ENCODE data around the gene STMND1. TPM values are rescaled to one million over a fixed set of nuclear protein-coding genes. Genes with fewer than 3 reads are reported as not detected.

Gene STMND1
- total RNA-seq, 1 donor = not detected

DNA sequence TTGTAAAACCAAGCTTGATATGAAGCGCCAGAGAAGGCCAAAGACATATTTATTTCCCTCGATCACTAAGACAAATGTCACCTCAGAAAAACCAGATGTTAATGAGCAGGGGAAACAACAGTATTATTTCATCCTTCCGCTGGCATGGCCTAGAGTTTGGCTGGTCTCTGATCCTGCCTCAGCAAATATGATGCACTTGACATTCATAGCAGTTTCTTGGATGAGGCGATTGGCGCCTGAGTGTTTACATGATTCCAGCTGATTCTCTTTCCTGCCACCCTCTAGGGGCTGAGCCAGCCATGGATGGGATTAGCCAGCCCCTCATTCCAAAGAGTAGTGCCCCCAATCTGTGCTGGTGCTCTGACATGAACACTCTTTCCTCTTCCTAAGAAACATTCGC lies 67.9 kb downstream of the STMND1 start:
- Histone ChIP-seq H4K20me1 (ENCODE audit: insufficient read depth, low read length) (no peaks in the 10 kb centered on the region), H3K9me3 (ENCODE audit: low read depth, low read length) (no peaks in the 10 kb centered on the region), H3K4me3 (ENCODE audit: insufficient read depth, low read length) (no peak overlapping the region), H3K27me3 (ENCODE audit: insufficient read depth, low read length) (no peaks in the 10 kb centered on the region), H3K4me2 (ENCODE audit: insufficient read depth, low read length) (no peak overlapping the region), H3K36me3 (ENCODE audit: insufficient read depth, low read length) (no peaks in the 10 kb centered on the region), H3K27ac (ENCODE audit: low read depth, low read length) (no peak overlapping the region), H3K4me1 (ENCODE audit: insufficient read depth, low read length) (peaks cover 4% of the 10 kb centered on the region), H3K79me2 (ENCODE audit: insufficient read depth, low read length) (no peaks in the 10 kb centered on the region), H2AFZ (ENCODE audit: low read length) (no peak overlapping the region)
- DNase-seq (ENCODE audit: insufficient read length, low spot score, missing footprints) = no peak
- TF ChIP-seq, protein P1, sequence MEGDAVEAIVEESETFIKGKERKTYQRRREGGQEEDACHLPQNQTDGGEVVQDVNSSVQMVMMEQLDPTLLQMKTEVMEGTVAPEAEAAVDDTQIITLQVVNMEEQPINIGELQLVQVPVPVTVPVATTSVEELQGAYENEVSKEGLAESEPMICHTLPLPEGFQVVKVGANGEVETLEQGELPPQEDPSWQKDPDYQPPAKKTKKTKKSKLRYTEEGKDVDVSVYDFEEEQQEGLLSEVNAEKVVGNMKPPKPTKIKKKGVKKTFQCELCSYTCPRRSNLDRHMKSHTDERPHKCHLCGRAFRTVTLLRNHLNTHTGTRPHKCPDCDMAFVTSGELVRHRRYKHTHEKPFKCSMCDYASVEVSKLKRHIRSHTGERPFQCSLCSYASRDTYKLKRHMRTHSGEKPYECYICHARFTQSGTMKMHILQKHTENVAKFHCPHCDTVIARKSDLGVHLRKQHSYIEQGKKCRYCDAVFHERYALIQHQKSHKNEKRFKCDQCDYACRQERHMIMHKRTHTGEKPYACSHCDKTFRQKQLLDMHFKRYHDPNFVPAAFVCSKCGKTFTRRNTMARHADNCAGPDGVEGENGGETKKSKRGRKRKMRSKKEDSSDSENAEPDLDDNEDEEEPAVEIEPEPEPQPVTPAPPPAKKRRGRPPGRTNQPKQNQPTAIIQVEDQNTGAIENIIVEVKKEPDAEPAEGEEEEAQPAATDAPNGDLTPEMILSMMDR (IDR thresholded peaks at IDR 0.05; ENCODE audit: extremely low read depth, low read depth, low read length) = no peak

DNA sequence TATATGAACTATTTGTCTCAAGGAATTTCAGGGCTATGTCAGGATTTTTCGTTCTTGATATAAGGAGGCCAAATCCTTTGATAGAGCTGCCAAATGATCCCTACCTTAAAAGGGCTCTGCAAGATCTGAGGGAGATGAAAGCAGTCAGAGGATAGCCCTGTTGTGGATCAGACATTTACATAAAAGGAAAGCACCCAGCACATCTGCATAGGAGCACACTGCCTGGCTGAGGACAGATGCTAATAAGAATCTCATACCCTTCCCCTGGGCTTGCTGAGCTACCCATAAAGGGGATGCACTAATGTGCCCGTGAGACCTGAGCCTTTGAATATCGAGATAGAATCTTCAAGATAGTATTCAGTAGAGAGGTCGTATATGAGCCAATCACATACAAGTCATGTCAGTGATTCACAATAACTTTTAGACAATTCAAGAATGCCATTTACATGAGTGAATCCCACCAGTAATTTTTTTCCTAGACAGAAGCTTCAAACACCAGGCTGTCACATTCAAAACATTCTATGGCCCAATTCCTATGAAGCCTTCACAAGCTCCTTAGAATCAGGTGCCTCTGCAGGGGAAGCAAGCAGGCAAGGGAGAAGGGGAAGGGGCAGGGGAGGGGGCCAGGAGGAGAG lies 71.1 kb downstream of the STMND1 start:
- Histone ChIP-seq H3K79me2 (ENCODE audit: insufficient read depth, low read length) (no peaks in the 10 kb centered on the region), H3K9me3 (ENCODE audit: low read depth, low read length) (no peaks in the 10 kb centered on the region), H4K20me1 (ENCODE audit: insufficient read depth, low read length) (no peaks in the 10 kb centered on the region), H3K4me3 (ENCODE audit: insufficient read depth, low read length) (no peak overlapping the region), H3K4me2 (ENCODE audit: insufficient read depth, low read length) (no peak overlapping the region), H3K36me3 (ENCODE audit: insufficient read depth, low read length) (no peaks in the 10 kb centered on the region), H3K4me1 (ENCODE audit: insufficient read depth, low read length) (no peaks in the 10 kb centered on the region), H3K27me3 (ENCODE audit: insufficient read depth, low read length) (no peaks in the 10 kb centered on the region), H3K27ac (ENCODE audit: low read depth, low read length) (no peak overlapping the region), H2AFZ (ENCODE audit: low read length) (no peak overlapping the region)
- no peak for DNase-seq (ENCODE audit: insufficient read length, low spot score, missing footprints)
- TF ChIP-seq, protein P1 (IDR thresholded peaks at IDR 0.05; ENCODE audit: extremely low read depth, low read depth, low read length) = no peak

DNA sequence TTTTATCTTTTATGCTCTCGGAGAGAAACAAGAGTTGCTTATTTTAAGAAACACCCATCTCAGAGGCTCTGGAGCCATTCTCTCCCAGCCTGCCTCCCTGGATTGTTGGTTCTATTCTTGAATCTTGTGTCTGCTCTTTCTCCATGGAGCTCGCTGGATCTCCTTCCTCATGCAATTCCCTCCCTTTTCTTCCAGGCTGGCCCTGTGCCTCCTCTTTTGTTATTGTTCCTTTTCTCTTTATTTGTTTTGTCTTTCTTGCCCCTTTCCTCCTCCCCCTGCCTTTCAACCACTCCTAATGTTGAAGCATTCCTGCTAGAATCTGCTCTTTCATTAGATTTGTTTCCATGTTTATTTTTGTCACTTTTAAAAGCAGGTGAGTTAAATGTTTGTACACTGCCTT lies 76.5 kb downstream of the STMND1 start:
- no peaks in the 10 kb centered on the region for H3K27me3 ChIP-seq (ENCODE audit: insufficient read depth, low read length)
- H3K36me3 ChIP-seq (ENCODE audit: insufficient read depth, low read length) = no peaks in the 10 kb centered on the region
- H4K20me1 ChIP-seq (ENCODE audit: insufficient read depth, low read length) = no peaks in the 10 kb centered on the region
- H3K4me3 ChIP-seq (ENCODE audit: insufficient read depth, low read length) = no peak overlapping the region
- no peak overlapping the region for H3K27ac ChIP-seq (ENCODE audit: low read depth, low read length)
- H2AFZ ChIP-seq (ENCODE audit: low read length) = no peak overlapping the region
- TF ChIP-seq, protein P1 (IDR thresholded peaks at IDR 0.05; ENCODE audit: extremely low read depth, low read depth, low read length) = no peak
- H3K9me3 ChIP-seq (ENCODE audit: low read depth, low read length) = no peaks in the 10 kb centered on the region
- DNase-seq (ENCODE audit: insufficient read length, low spot score, missing footprints) = no peak
- H3K4me2 ChIP-seq (ENCODE audit: insufficient read depth, low read length) = no peak overlapping the region
- H3K4me1 ChIP-seq (ENCODE audit: insufficient read depth, low read length) = no peaks in the 10 kb centered on the region
- no peaks in the 10 kb centered on the region for H3K79me2 ChIP-seq (ENCODE audit: insufficient read depth, low read length)

DNA sequence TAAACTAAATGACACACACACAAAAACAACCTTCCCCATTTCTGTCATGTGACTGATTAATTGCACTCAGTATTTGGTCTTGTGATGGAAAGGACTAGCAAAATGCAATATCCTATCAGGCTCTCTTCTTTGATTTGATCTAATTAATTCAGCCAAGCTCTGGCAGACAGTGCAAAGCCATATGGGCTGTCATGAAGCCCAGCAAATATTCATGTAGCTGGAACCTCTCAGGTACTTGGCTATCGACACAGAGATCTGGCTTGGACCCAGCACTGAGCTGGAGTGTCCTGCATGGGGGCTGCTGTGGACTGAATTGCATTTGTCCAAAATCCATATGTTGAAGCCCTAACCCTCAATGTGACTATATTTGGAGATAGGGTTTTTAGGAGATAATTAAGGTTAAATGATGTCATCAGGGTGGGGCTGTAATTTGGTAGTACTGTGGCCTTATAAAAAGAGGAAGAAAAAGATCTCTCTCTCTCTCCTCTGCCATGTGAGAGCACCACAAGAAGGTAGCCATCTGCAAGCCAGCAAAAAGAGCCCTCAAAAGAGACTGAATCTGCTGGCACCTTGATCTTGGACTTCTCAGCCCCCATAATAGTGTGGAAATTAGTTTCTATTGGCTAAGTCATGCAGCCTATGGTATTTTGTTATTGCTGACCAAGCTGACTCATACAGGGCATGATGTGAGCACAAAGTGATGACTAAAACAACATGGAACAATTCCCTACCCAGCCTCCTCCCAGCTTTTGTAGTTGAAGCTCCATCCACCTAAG lies 77.1 kb downstream of the STMND1 start:
- TF ChIP-seq, protein P1 (IDR thresholded peaks at IDR 0.05; ENCODE audit: extremely low read depth, low read depth, low read length) = no peak
- Histone ChIP-seq H3K4me3 (ENCODE audit: insufficient read depth, low read length) (no peak overlapping the region), H4K20me1 (ENCODE audit: insufficient read depth, low read length) (no peaks in the 10 kb centered on the region), H3K9me3 (ENCODE audit: low read depth, low read length) (no peaks in the 10 kb centered on the region), H3K36me3 (ENCODE audit: insufficient read depth, low read length) (no peaks in the 10 kb centered on the region), H3K27me3 (ENCODE audit: insufficient read depth, low read length) (no peaks in the 10 kb centered on the region), H3K27ac (ENCODE audit: low read depth, low read length) (no peak overlapping the region), H3K79me2 (ENCODE audit: insufficient read depth, low read length) (no peaks in the 10 kb centered on the region), H3K4me1 (ENCODE audit: insufficient read depth, low read length) (no peaks in the 10 kb centered on the region), H2AFZ (ENCODE audit: low read length) (no peak overlapping the region), H3K4me2 (ENCODE audit: insufficient read depth, low read length) (no peak overlapping the region)
- DNase-seq (ENCODE audit: insufficient read length, low spot score, missing footprints) = peak; percentile 68
